Right lobe of liver (tissue), 6 donors: ENCODE data around the gene E2F1. TPM values are rescaled to one million over a fixed set of nuclear protein-coding genes. Genes with fewer than 3 reads are reported as not detected.

Source experiments
- ATAC-seq, 4 donors: fragments of 200-7000 bp; cut with Tn5 transposase; one replicate each; pipeline ENCODE4 v1.9.1; 2020; ENCODE audit warnings: mild to moderate bottlenecking in 4 of 4, moderate library complexity in 4 of 4
- DNase-seq, 3 donors: peaks; one replicate each; pipeline ENCODE4 v3.0.0-alpha.2; 2020
- H3K27ac ChIP-seq, 3 donors: fragments of 200-600 bp; one replicate each; pipeline ENCODE4 v1.8.0; 2022
- H3K27me3 ChIP-seq, 2 donors: fragments of 200-600 bp; one replicate each; pipeline ENCODE4 v1.8.0; 2022
- H3K36me3 ChIP-seq, 4 donors: fragments of 200-600 bp; sonication (generic) in 1 of 4; one replicate each; pipeline versions ENCODE4 v1.5.1 to v1.8.0; 2017 to 2022; ENCODE audit warnings: control low read depth in 1 of 4
- H3K4me1 ChIP-seq, 4 donors: fragments of 200-600 bp; sonication (generic) in 1 of 4; one replicate each; pipeline versions ENCODE4 v1.5.1 to v1.8.0; 2017 to 2022; ENCODE audit warnings: control low read depth in 1 of 4
- H3K4me3 ChIP-seq, 3 donors: fragments of 200-600 bp; one replicate each; pipeline ENCODE4 v1.8.0; 2022
- H3K9me3 ChIP-seq, 4 donors: fragments of 200-600 bp; sonication (generic) in 1 of 4; one replicate each; pipeline versions ENCODE4 v1.5.1 to v1.8.0; 2017 to 2022; ENCODE audit warnings: control low read depth in 1 of 4
- POLR2A ChIP-seq: fragments of 450-650 bp; IDR thresholded peaks from one replicate; pipeline ENCODE4 v1.6.1; 2017; ENCODE audit warnings: antibody characterized with exemption, mild to moderate bottlenecking
- WGBS: methylation state at CpG from one replicate; pipeline ENCODE4 v1.1.6; 2018; ENCODE audit warnings: low coverage, low lambda C conversion rate; ENCODE audit not compliant: insufficient coverage; ENCODE audit errors: missing lambda C conversion rate; 5-methylcytosine and 5-hydroxymethylcytosine counted together
- intact Hi-C, 2 donors: fragments of 100-400 bp; cut with DNase I; formaldehyde crosslinking; loops; one replicate each; pipeline versions ENCODE4 v1.11.2 to v1.14.1; 2022
- total RNA-seq, 6 experiments: library from RNA; depleted of rRNA in 2 of 6; stranded (reverse); fragments of >200 nt in 2 of 6; fragmentation: NEBNext Ultra II Directional in 3 of 6; extraction: Animal tissue kit (Norgen Biotek cat#: 25700) in 3 of 6; gene quantifications; one replicate each; pipeline versions ENCODE4 v1.1.0 to v1.2.4, GENCODE V29; 2016 to 2023
- TF ChIP-seq, protein P1 (sequence below), 4 donors: fragments of 200-600 bp in 3 of 4; fragments of 450-650 bp in 1 of 4; IDR thresholded peaks; one replicate each; pipeline versions ENCODE4 v1.5.1 to v1.8.0; 2016 to 2022; ENCODE audit warnings: antibody characterized with exemption in 4 of 4, mild to moderate bottlenecking in 2 of 4
- donor health status: DM: no; HTN: yes; CAD: no.
- donor health status: DM: no; HTN: no; CAD: no.
- donor health status: DM: no; HTN: no; CAD: no.
- donor health status: DM: no; HTN: yes; CAD: no.
- donor health status: DM: no; HTN: yes; CAD: no.

The E2F1 gene
- total RNA-seq, 6 experiments from 2014 or later = 0.24 to 8.8 (median 0.77) TPM

DNA sequence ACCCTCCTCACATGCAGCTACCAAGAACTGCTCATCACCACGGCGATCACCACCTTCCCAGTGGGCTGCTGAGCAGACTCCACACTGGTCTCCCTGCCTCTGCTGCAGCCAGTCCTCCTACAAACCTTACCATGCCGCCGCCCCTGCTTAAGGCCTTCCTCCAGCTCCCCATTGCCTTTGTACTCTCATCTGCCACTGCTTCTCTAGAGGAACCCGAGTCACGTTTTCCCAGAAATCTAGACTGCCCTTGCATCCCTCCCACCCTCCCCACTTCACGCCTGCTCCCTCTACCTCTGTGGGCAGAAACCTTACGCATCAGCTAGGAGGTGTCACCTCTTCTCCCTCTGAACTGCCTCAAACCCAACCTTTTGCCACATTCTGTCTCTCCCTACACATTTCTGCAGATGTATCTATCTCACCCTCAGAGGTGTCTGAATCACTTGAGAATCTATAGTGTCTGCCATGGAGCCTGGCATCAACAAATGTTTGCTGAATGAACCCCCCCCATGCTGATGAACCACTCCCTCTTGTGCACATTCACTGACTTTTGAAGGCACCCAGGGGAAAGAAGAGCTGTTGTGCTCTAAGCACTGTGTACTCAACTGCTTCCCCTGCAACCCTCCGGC is 4.3 kb downstream of the E2F1 start:
- ATAC-seq = no peak
- peaks cover 0 to 3% (median 0%) of the 10 kb centered on the region in 4 donors for H3K4me1 ChIP-seq
- no peak overlapping the region for H3K4me3 ChIP-seq
- H3K36me3 ChIP-seq = no peaks in the 10 kb centered on the region
- WGBS = 88% methylated on average over 7 of the region's 9 CpGs
- no peak overlapping the region for H3K27ac ChIP-seq
- TF ChIP-seq POLR2A = no peak
- TF ChIP-seq, protein P1, sequence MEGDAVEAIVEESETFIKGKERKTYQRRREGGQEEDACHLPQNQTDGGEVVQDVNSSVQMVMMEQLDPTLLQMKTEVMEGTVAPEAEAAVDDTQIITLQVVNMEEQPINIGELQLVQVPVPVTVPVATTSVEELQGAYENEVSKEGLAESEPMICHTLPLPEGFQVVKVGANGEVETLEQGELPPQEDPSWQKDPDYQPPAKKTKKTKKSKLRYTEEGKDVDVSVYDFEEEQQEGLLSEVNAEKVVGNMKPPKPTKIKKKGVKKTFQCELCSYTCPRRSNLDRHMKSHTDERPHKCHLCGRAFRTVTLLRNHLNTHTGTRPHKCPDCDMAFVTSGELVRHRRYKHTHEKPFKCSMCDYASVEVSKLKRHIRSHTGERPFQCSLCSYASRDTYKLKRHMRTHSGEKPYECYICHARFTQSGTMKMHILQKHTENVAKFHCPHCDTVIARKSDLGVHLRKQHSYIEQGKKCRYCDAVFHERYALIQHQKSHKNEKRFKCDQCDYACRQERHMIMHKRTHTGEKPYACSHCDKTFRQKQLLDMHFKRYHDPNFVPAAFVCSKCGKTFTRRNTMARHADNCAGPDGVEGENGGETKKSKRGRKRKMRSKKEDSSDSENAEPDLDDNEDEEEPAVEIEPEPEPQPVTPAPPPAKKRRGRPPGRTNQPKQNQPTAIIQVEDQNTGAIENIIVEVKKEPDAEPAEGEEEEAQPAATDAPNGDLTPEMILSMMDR (IDR thresholded peaks at IDR 0.05) = no peak
- no peak for DNase-seq
- no peaks in the 10 kb centered on the region for H3K9me3 ChIP-seq
- intact Hi-C loops = no loop called here
- no peaks in the 10 kb centered on the region for H3K27me3 ChIP-seq

DNA sequence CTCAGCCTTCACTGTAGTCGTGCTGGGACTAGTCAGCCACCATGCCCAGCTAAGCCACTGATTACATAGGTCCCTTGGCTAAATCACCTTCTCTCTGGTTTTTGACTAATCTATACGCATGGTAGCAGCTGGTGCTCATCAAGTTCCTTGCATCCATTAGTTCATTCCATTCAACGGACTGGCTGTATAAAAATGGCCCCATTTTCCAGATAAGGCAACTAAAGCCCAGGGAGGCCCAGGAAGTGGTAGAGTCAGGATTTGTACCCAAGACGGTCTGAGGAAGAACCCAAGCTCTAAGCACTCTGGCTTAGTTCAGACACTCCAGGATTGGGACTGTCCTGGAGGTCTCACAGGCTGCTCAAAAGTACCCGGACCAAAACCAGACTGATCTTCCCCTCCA is 4.9 kb downstream of the E2F1 start:
- no peaks in the 10 kb centered on the region for H3K27me3 ChIP-seq
- ATAC-seq (no peak), DNase-seq (no peak)
- TF ChIP-seq, protein P1 (IDR thresholded peaks at IDR 0.05) = no peak
- TF ChIP-seq POLR2A = no peak
- no peak overlapping the region for H3K4me3 ChIP-seq
- no peaks in the 10 kb centered on the region for H3K9me3 ChIP-seq
- no peaks in the 10 kb centered on the region for H3K4me1 ChIP-seq
- H3K27ac ChIP-seq = no peak overlapping the region
- intact Hi-C loops = no loop called here
- no peaks in the 10 kb centered on the region for H3K36me3 ChIP-seq
- WGBS = 91% methylated on average over 3 of the region's 5 CpGs

DNA sequence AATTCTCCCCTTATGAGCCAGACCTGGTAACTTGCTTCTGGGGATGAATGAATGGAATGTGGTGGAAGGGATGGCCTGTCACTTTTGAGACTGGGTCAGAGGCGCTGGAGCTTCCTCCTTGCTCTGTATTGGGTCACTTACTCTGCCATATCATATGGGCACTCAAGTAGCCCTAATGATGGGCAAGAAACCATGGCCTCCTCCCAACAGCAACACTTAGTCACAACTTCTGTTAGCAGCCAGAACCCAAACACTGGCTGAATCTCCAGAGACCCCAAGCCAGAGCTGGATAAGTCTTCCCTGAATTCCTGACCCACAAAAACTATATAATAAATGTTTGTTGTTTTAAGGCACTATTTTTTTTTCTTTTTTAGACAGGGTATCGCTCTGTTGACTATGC is 5.5 kb downstream of the E2F1 start:
- WGBS = 68% methylated on average over 2 of the region's 2 CpGs
- Histone ChIP-seq H3K27ac (no peak overlapping the region), H3K4me1 (no peaks in the 10 kb centered on the region), H3K36me3 (no peaks in the 10 kb centered on the region), H3K9me3 (no peaks in the 10 kb centered on the region), H3K4me3 (no peak overlapping the region), H3K27me3 (no peaks in the 10 kb centered on the region)
- no peak for ATAC-seq
- no peak for DNase-seq
- intact Hi-C loops = no loop called here
- TF ChIP-seq POLR2A = no peak
- TF ChIP-seq, protein P1 (IDR thresholded peaks at IDR 0.05) = no peak

DNA sequence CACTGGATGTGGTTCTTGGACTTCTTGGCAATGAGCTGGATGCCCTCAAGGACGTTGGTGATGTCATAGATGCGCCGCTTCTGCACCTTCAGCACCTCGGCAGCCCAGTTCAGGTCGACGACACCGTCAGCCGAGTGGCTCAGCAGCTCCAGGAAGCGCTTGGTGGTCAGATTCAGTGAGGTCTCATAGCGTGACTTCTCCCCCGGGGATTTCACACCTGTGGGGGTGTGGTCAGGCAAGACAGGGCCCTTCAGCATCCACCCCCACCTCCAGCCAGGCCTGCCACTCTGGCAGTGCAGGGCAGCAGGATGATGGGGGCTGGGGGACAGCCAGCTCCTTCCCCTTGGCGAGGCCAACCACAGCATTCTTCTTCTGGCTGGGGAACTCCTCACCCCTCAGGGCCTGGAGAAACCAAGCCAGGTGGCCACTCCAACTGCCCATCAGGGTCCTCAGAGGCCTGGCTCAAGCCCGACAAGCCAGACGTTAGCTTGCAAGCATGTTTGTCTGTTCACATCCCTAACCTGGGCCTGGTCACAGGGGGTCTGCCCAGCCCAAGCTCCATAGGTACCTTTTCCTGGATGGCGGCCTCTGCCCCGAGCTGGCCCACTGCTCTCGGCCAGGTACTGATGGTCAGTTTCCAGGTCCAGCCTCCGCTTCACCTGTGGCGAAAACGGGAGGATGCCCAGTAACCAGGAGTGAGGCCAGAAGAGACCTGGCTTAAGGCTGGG is 6.3 kb downstream of the E2F1 start:
- H3K27me3 ChIP-seq = no peaks in the 10 kb centered on the region
- WGBS = 85% methylated on average over 11 of the region's 20 CpGs
- H3K9me3 ChIP-seq = no peaks in the 10 kb centered on the region
- TF ChIP-seq POLR2A = no peak
- TF ChIP-seq, protein P1 (IDR thresholded peaks at IDR 0.05) = no peak
- no peak overlapping the region for H3K27ac ChIP-seq
- ATAC-seq (no peak), DNase-seq (no peak)
- intact Hi-C loops = loop anchor here in 1 of 2 donors (10.0 kb wide), 1 partner anchor 45 kb away; the partner anchor contains the start of gene PXMP4
- no peaks in the 10 kb centered on the region for H3K36me3 ChIP-seq
- peaks cover 0 to 3% (median 0%) of the 10 kb centered on the region in 4 donors for H3K4me1 ChIP-seq
- H3K4me3 ChIP-seq = no peak overlapping the region
